Ovary (tissue), 3 donors: Measurements from ENCODE around the gene PAF1.
A peak's percentile ranks its signal among the peaks of the same experiment; 100 is the strongest.

ENCODE experiments used
- CTCF ChIP-seq, 3 donors: fragments of 450-650 bp in 2 of 3; fragments of 200-600 bp in 1 of 3; IDR thresholded peaks; one replicate each; pipeline versions ENCODE4 v1.5.1 to v1.8.0; 2016 to 2022; ENCODE audit warnings: antibody characterized with exemption in 3 of 3, mild to moderate bottlenecking in 1 of 3
- EP300 ChIP-seq: sonication (generic); formaldehyde crosslinking; IDR thresholded peaks from one replicate; pipeline ENCODE4 v1.6.1; 2017; ENCODE audit warnings: antibody characterized with exemption
- POLR2A ChIP-seq: fragments of 450-650 bp; IDR thresholded peaks from one replicate; pipeline ENCODE4 v1.6.1; 2017; ENCODE audit warnings: antibody characterized with exemption, mild to moderate bottlenecking, moderate library complexity
- donor health status: DM: no; HTN: no; CAD: no.

GRCh38 chr19:39390751-39391437 lies at the start of gene PAF1, which contains the start of gene MED29:
- TF ChIP-seq CTCF (IDR thresholded peaks at IDR 0.05), result peak in 2 of 3 donors; percentile 35 to 53
- TF ChIP-seq POLR2A, result peak; percentile 73
- TF ChIP-seq EP300, result peak; percentile 47
